GM21423 (cell line): Measurements from ENCODE around the gene LYRM1.
A peak's percentile ranks its signal among the peaks of the same experiment; 100 is the strongest.
"Not testable (repeated sequence)": the region's sequence is repeated elsewhere in the genome, so short reads cannot be mapped to it uniquely, and the experiment has no call there.

Experiments used
- ATAC-seq: cut with Tn5 transposase; IDR thresholded peaks from one replicate; pipeline ENCODE4 v1.9.1; 2021; ENCODE audit warnings: mild to moderate bottlenecking, moderate library complexity; ENCODE audit not compliant: unreplicated experiment

LYRM1 gene

GRCh38 chr16:20900299-20901067 is at the start of gene LYRM1, which contains the start of gene DCUN1D3:
Gene LYRM1 (plus strand): TSS chr16:20900771. CDS start chr16:20915556, 14,785 bp downstream.
Gene DCUN1D3 (minus strand): TSS chr16:20900358. CDS start chr16:20862538, 37,820 bp downstream.
- peak; percentile 70 for ATAC-seq

GRCh38 chr16:20850981-20851380 is 49.6 kb upstream of the LYRM1 start:
- ATAC-seq = no peak

GRCh38 chr16:20851601-20852000 is 49.0 kb upstream of the LYRM1 start:
- no peak for ATAC-seq

- no peak for ATAC-seq
Measured at GRCh38 chr16:20853143-20853542, 47.4 kb upstream of the LYRM1 start.

- no peak for ATAC-seq
Measured at GRCh38 chr16:20853981-20854620, 46.5 kb upstream of the LYRM1 start.

- ATAC-seq = no peak
Measured at GRCh38 chr16:20854963-20855362, 45.6 kb upstream of the LYRM1 start.

GRCh38 chr16:20857281-20857680 is 43.3 kb upstream of the LYRM1 start:
- ATAC-seq = no peak

- ATAC-seq = no peak
Measured at GRCh38 chr16:20859229-20859628, 41.3 kb upstream of the LYRM1 start.

GRCh38 chr16:20859699-20860098 is 40.9 kb upstream of the LYRM1 start:
- ATAC-seq = no peak

GRCh38 chr16:20860361-20860760 is 40.2 kb upstream of the LYRM1 start:
- no peak for ATAC-seq

GRCh38 chr16:20860995-20861394 is 39.6 kb upstream of the LYRM1 start:
- ATAC-seq = not testable (repeated sequence)

GRCh38 chr16:20862162-20862960 is 38.2 kb upstream of the LYRM1 start:
- ATAC-seq = no peak

GRCh38 chr16:20864376-20864775 is 36.2 kb upstream of the LYRM1 start:
- not testable (repeated sequence) for ATAC-seq

- no peak for ATAC-seq
Measured at GRCh38 chr16:20865420-20866131, 35.0 kb upstream of the LYRM1 start.

GRCh38 chr16:20866145-20866772 is 34.3 kb upstream of the LYRM1 start:
- no peak for ATAC-seq

- ATAC-seq = no peak
Measured at GRCh38 chr16:20866801-20867200, 33.8 kb upstream of the LYRM1 start.

- no peak for ATAC-seq
Measured at GRCh38 chr16:20867585-20867984, 33.0 kb upstream of the LYRM1 start.

- no peak for ATAC-seq
Measured at GRCh38 chr16:20868890-20869289, 31.7 kb upstream of the LYRM1 start.

GRCh38 chr16:20870122-20870820 is 30.3 kb upstream of the LYRM1 start:
- no peak for ATAC-seq

GRCh38 chr16:20871258-20871657 is 29.3 kb upstream of the LYRM1 start:
- no peak for ATAC-seq
